H9 (cell line): ENCODE results near the gene EAF1. TPM values are rescaled to one million over a fixed set of nuclear protein-coding genes. Genes with fewer than 3 reads are reported as not detected.

Experiments
- DNase-seq: peaks from one replicate; pipeline ENCODE4 v3.0.0-alpha.2; 2017
- H2AFZ ChIP-seq: one replicate; pipeline ENCODE4 v1.6.1; 2013; ENCODE audit warnings: mild to moderate bottlenecking, low read length, control low read depth, moderate library complexity
- H2AK5ac ChIP-seq: 2 replicates; pipeline ENCODE4 v1.6.1; 2013; ENCODE audit warnings: low read length, control low read depth, mixed read lengths; ENCODE audit not compliant: insufficient read length
- H2BK120ac ChIP-seq: one replicate; pipeline ENCODE4 v1.6.1; 2013; ENCODE audit warnings: low read depth, mild to moderate bottlenecking, low read length, control low read depth, inconsistent platforms; ENCODE audit not compliant: poor library complexity, severe bottlenecking
- H2BK12ac ChIP-seq: 2 replicates; pipeline ENCODE4 v1.6.1; 2013; ENCODE audit warnings: low read length, control low read depth, mixed read lengths, low read depth; ENCODE audit not compliant: insufficient read length
- H2BK15ac ChIP-seq: 2 replicates; pipeline ENCODE4 v1.6.1; 2013; ENCODE audit warnings: low read depth, low read length, control low read depth
- H2BK20ac ChIP-seq: one replicate; pipeline ENCODE4 v1.6.1; 2013; ENCODE audit warnings: low read depth, mild to moderate bottlenecking, low read length, control low read depth, inconsistent platforms; ENCODE audit not compliant: poor library complexity, severe bottlenecking
- H2BK5ac ChIP-seq: 2 replicates; pipeline ENCODE4 v1.6.1; 2013; ENCODE audit warnings: low read length, control low read depth, mixed read lengths; ENCODE audit not compliant: insufficient read length
- H3K14ac ChIP-seq: 2 replicates; pipeline ENCODE4 v1.6.1; 2013; ENCODE audit warnings: low read length, control low read depth; ENCODE audit not compliant: insufficient read depth
- H3K18ac ChIP-seq: 2 replicates; pipeline ENCODE4 v1.6.1; 2013; ENCODE audit warnings: low read depth, mild to moderate bottlenecking, mixed read lengths, low read length, control low read depth; ENCODE audit not compliant: insufficient read length
- H3K23ac ChIP-seq: 2 replicates; pipeline ENCODE4 v1.6.1; 2013; ENCODE audit warnings: low read length, control low read depth, mixed read lengths, low read depth; ENCODE audit not compliant: insufficient read length
- H3K23me2 ChIP-seq: 2 replicates; pipeline ENCODE4 v1.6.1; 2013; ENCODE audit warnings: low read depth, mild to moderate bottlenecking, mixed read lengths, low read length, control low read depth; ENCODE audit not compliant: insufficient read length, poor library complexity, severe bottlenecking
- H3K27ac ChIP-seq: 2 replicates; pipeline ENCODE4 v1.5.1; 2013; ENCODE audit warnings: low read length, control low read depth, mixed read lengths, low read depth; ENCODE audit not compliant: insufficient read length
- H3K27me3 ChIP-seq: 2 replicates; pipeline ENCODE4 v1.6.1; 2013; ENCODE audit warnings: low read length, control low read depth, inconsistent platforms; ENCODE audit not compliant: insufficient read depth
- H3K4ac ChIP-seq: 2 replicates; pipeline ENCODE4 v1.6.1; 2013; ENCODE audit warnings: low read depth, mild to moderate bottlenecking, control low read depth, inconsistent platforms, low read length, moderate library complexity
- H3K4me1 ChIP-seq: 2 replicates; pipeline ENCODE4 v1.6.1; 2013; ENCODE audit warnings: low read length, control low read depth, inconsistent platforms; ENCODE audit not compliant: insufficient read depth
- H3K4me2 ChIP-seq: 2 replicates; pipeline ENCODE4 v1.6.1; 2013; ENCODE audit warnings: low read length, control low read depth, mixed read lengths; ENCODE audit not compliant: insufficient read length, insufficient read depth
- H3K56ac ChIP-seq: 2 replicates; pipeline ENCODE4 v1.6.1; 2013; ENCODE audit warnings: low read depth, mild to moderate bottlenecking, mixed read lengths, low read length, control low read depth; ENCODE audit not compliant: insufficient read length
- H3K79me1 ChIP-seq: 2 replicates; pipeline ENCODE4 v1.6.1; 2013; ENCODE audit warnings: low read depth, mild to moderate bottlenecking, moderate library complexity, low read length, control low read depth, inconsistent platforms; ENCODE audit not compliant: insufficient read depth, poor library complexity, severe bottlenecking
- H3K79me2 ChIP-seq: 2 replicates; pipeline ENCODE4 v1.6.1; 2013; ENCODE audit warnings: low read length, control low read depth, inconsistent platforms; ENCODE audit not compliant: insufficient read depth
- H3K9ac ChIP-seq: 2 replicates; pipeline ENCODE4 v1.6.1; 2013; ENCODE audit warnings: low read length, control low read depth, mixed read lengths; ENCODE audit not compliant: insufficient read length; ENCODE audit errors: extremely low read depth
- H3K9me3 ChIP-seq: one replicate; pipeline ENCODE4 v1.6.1; 2013; ENCODE audit warnings: low read depth, low read length, inconsistent platforms; ENCODE audit not compliant: control insufficient read depth
- H3T11ph ChIP-seq: one replicate; pipeline ENCODE4 v1.6.1; 2013; ENCODE audit warnings: mild to moderate bottlenecking, low read length, control low read depth, inconsistent platforms
- H4K20me1 ChIP-seq: one replicate; pipeline ENCODE4 v1.6.1; 2013; ENCODE audit not compliant: control insufficient read depth, insufficient read length, insufficient read depth
- H4K5ac ChIP-seq: 2 replicates; pipeline ENCODE4 v1.6.1; 2013; ENCODE audit warnings: low read depth, mild to moderate bottlenecking, mixed read lengths, low read length, control low read depth; ENCODE audit not compliant: insufficient read length
- H4K8ac ChIP-seq: replicated peaks from 2 replicates; pipeline ENCODE4 v1.6.1; 2013; ENCODE audit warnings: low read length, control low read depth, mixed read lengths, low read depth; ENCODE audit not compliant: insufficient read length
- H4K91ac ChIP-seq: 2 replicates; pipeline ENCODE4 v1.6.1; 2013; ENCODE audit warnings: low read depth, mild to moderate bottlenecking, moderate library complexity, mixed read lengths, low read length, control low read depth; ENCODE audit not compliant: insufficient read length
- H3K27ac Mint-ChIP-seq, 3 experiments: 2 replicates in 2 of 3; 3 replicates in 1 of 3; pipeline ENCODE4 v1.8.0; 2020 to 2021; ENCODE audit warnings: mixed read lengths in 3 of 3, mild to moderate bottlenecking in 1 of 3, moderate library complexity in 1 of 3
- H3K27me3 Mint-ChIP-seq: 2 replicates; pipeline ENCODE4 v1.8.0; 2021; ENCODE audit warnings: low read depth, mild to moderate bottlenecking, moderate library complexity, mixed read lengths
- H3K36me3 Mint-ChIP-seq, 3 experiments: 2 replicates in 2 of 3; 3 replicates in 1 of 3; pipeline ENCODE4 v1.8.0; 2020 to 2021; ENCODE audit warnings: low read depth in 3 of 3, mixed read lengths in 3 of 3; ENCODE audit not compliant: insufficient read depth in 1 of 3
- H3K4me1 Mint-ChIP-seq, 2 experiments: 2 replicates each; pipeline ENCODE4 v1.8.0; 2020; ENCODE audit warnings: mixed read lengths in 2 of 2
- H3K4me3 Mint-ChIP-seq, 2 experiments: 2 replicates in 1 of 2; 3 replicates in 1 of 2; pipeline ENCODE4 v1.8.0; 2020 to 2021; ENCODE audit warnings: mild to moderate bottlenecking in 2 of 2, mixed read lengths in 2 of 2, moderate library complexity in 1 of 2
- H3K9me3 Mint-ChIP-seq, 2 experiments: 2 replicates in 1 of 2; 3 replicates in 1 of 2; pipeline ENCODE4 v1.8.0; 2020; ENCODE audit warnings: mild to moderate bottlenecking in 2 of 2, mixed read lengths in 2 of 2, moderate library complexity in 1 of 2
- CTCF ChIP-seq: fragments of 200-600 bp; sonication (generic); conservative IDR thresholded peaks from 3 replicates; pipeline ENCODE4 v1.8.0; 2021; ENCODE audit warnings: antibody characterized with exemption, mild to moderate bottlenecking
- WGBS: extraction: QIAGEN DNeasy Blood & Tissue Kit; methylation state at CpG from one replicate; pipeline ENCODE4 v1.1.7; 2013; ENCODE audit warnings: missing lambda C conversion rate, low lambda C conversion rate, mixed read lengths; ENCODE audit not compliant: insufficient read length; ENCODE audit errors: extremely low coverage; 5-methylcytosine and 5-hydroxymethylcytosine counted together
- total RNA-seq: library from RNA; stranded (reverse); gene quantifications from 2 replicates; pipeline ENCODE4 v1.2.1, GENCODE V29; 2021

Gene EAF1
- total RNA-seq, 1 experiment from 2014 or later: 34.3 TPM

- peak overlapping the region; percentile 96 for H3K4me2 ChIP-seq
- no CpG with 5 or more reads among the region's 9 CpGs for WGBS
- H2BK12ac ChIP-seq: no peak overlapping the region
- no peak overlapping the region for H3K18ac ChIP-seq
- no peak overlapping the region for H2BK120ac ChIP-seq
- no peak for DNase-seq
- no peak overlapping the region for H3K4ac ChIP-seq
- H3K14ac ChIP-seq: no peak overlapping the region
- no peak overlapping the region for H4K91ac ChIP-seq
- Mint-ChIP-seq H3K9me3 (no peaks in the 10 kb centered on the region), H3K36me3 (peaks cover 7 to 47% (median 45%) of the 10 kb centered on the region in 3 experiments; a peak in 6 of 7 replicates), H3K4me3 (peak overlapping the region; percentile 96 to 99), H3K27ac (peak overlapping the region in 1 of 3 experiments; percentile 99; a peak in 3 of 7 replicates), H3K4me1 (peaks cover 23 to 24% of the 10 kb centered on the region in 2 experiments), H3K27me3 (no peaks in the 10 kb centered on the region; the same call in 1 of the 2 replicates)
- no peaks in the 10 kb centered on the region for H3K27me3 ChIP-seq
- H2BK20ac ChIP-seq: no peak overlapping the region
- no peak overlapping the region for H3K23ac ChIP-seq
- H2BK15ac ChIP-seq: no peak overlapping the region
- no peaks in the 10 kb centered on the region for H3K9me3 ChIP-seq
- no peak for TF ChIP-seq CTCF
- no peaks in the 10 kb centered on the region for H4K20me1 ChIP-seq
- H3K27ac ChIP-seq: no peak overlapping the region
- H2BK5ac ChIP-seq: no peak overlapping the region
- no peak overlapping the region for H2AFZ ChIP-seq
- H3K23me2 ChIP-seq: peaks cover 19% of the 10 kb centered on the region
- H4K5ac ChIP-seq: no peak overlapping the region
- H3K79me1 ChIP-seq: no peaks in the 10 kb centered on the region
- peaks cover 13% of the 10 kb centered on the region; the same call in 1 of the 2 replicates for H3K79me2 ChIP-seq
- H4K8ac ChIP-seq: no peak overlapping the region
- no peak overlapping the region for H3K56ac ChIP-seq
- H3K4me1 ChIP-seq: no peaks in the 10 kb centered on the region
- H3K9ac ChIP-seq: peak overlapping the region; percentile 66
- no peak overlapping the region for H2AK5ac ChIP-seq
- no peak overlapping the region for H3T11ph ChIP-seq
Measured at GRCh38 chr3:15428539-15428938, 1.1 kb downstream of the EAF1 start.
